Inferior parietal cortex (tissue), 1 donor: ENCODE measurements around the gene SPACA6.

ENCODE experiments used
- DNase-seq: peaks from one replicate; pipeline ENCODE4 v3.0.0-alpha.2; 2016; ENCODE audit errors: extremely low spot score

SPACA6 gene

DNA sequence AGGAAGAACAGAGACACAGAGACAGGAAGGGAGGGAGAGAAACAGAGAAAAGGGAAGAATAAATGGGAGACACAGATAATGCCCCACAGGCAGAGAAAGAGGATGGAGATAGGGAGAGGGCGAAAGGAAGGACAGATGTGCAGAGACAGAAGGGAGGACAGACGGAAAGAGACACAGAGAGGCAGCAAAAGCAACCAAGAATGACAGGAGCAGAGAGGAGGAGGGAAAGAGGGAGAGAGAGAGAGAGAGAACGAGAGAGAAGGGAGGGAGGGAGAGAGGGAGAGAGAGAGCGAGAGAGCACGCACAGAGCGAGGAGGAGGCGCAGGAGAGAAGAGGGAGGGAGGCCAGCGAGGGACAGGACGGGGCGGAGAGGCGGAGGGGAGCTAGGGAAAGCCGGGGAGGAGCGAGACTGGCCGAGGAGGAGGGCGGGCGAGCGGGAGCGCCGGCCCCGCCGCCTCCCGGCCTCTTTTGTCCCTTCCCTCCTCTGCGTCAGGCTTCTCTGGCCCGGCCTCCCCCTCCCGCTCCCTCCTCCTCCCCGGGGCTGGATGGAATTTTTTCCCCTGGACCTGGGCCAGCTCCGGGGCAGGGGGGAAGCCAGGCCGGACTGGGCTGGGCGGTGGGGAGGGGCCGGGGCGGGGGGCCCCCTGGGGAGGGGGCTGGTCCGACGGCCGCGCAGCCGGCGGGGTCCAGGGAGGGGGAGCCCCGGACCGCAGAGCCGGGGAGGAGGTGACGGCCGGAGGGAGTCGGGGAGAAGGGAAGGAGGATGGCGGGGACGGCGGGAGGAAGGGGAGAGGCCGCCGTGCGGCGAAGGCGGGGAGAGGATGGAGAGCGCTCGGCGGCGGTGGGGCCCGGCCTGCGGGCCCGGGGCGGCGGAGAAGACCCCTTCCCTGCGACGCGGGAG, 4.2 kb upstream of the SPACA6 start:
- peak; percentile 86 for DNase-seq

DNA sequence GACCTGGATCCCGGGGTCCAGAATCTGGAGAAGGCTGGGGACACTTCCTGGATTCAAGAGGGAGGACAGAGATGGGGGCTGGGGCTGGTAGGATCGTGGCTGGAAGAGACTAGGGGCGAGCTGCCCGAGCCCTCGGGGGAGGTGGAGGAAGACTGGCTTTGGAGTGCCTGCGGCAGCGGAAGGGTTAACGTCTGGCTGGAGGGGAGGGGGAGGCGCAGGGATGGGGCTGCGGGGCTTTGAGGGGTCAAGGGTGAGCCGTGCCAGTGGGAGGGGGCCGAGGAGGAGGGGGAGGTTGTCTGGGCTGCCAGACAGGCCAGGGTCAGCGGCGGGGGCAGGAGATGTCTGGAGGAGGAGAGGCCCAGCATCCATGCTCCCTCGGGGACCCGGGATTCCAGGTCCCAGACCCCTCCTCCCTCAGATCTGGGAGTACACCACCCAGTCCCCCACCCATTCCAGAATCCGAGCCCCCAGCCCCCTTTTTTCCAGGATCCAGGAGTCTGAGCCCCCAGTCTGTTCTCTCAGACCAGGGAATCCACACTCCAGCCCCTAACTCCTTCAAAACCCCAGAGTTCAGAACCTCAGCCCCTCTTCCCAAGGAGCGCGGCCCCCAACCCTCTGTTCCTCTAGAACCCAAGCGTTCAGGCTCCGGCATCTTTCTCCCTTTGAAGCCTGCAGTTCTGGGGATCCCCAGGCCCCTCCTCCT, 3.2 kb upstream of the SPACA6 start:
- peak; percentile 30 for DNase-seq

- DNase-seq = peak; percentile 58
Measured at GRCh38 chr19:51690454-51691073, 2.6 kb upstream of the SPACA6 start.

GRCh38 chr19:51691074-51691583, 2.0 kb upstream of the SPACA6 start:
- DNase-seq = no peak

- DNase-seq = no peak
Measured at GRCh38 chr19:51691584-51692428, 1.3 kb upstream of the SPACA6 start.

DNA sequence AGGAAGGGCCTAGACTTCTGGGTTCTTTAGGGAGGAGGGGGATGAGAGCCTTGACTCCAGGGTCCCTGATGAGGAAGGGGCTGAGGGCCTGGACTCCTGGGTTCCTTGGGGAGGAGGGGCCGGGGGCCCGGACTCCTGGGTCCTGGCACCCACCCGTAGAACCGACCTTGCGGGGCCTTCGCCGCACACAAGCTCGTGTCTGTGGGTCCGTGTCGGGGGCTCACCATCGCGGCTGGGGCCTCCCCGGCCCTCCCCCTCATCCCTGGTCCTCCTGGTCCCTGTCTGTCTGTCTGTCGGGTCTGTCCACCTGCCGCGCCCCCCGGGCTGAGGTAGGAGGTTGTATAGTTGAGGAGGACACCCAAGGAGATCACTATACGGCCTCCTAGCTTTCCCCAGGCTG, 662 bp upstream of the SPACA6 start:
- DNase-seq = no peak

GRCh38 chr19:51693819-51694218, 689 bp downstream of the SPACA6 start:
- DNase-seq = no peak

GRCh38 chr19:51694318-51695085, 1.4 kb downstream of the SPACA6 start:
- DNase-seq = no peak

DNA sequence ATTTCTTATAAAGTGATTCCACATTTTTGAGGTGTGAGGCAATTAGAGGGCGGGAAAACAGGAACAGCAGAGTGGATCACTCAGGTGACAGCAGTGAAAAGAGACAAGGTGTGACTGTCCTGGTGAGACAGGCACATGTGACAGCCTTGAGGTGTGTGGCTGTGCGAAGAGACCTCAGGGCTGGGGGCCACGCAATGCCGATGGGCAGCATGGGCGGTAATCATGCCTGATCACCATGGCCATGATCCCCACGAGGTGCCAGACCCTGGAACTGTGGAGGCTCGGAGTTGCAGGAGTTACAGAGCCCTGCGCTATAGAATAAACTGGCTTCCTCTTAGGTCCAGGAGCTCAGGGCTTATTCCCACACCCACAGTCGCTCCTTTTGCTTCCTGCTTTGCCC, 2.0 kb downstream of the SPACA6 start:
- DNase-seq = no peak

GRCh38 chr19:51695702-51696315, 2.7 kb downstream of the SPACA6 start:
- DNase-seq = no peak

GRCh38 chr19:51696606-51697005, 3.5 kb downstream of the SPACA6 start:
- no peak for DNase-seq

GRCh38 chr19:51697169-51697776, 4.1 kb downstream of the SPACA6 start:
- no peak for DNase-seq

DNA sequence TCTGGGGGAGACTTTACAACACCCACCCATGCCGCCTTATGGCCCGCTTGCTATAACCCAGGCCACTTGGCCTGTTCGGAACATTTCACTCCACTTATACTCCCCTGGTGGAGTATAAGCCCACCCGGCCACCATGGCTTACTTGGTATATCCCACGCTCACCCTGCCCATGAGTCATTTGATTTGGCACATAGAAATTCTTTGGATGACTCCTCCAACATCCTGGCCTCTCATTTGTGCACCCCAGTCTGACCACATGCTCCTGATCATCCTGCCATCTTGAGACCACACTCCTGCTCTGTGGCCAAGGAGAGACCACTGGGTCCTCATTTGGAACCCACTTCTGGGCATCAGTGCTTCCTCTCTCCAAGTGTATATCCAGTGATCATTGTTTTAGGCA, 5.2 kb downstream of the SPACA6 start:
- no peak for DNase-seq

DNA sequence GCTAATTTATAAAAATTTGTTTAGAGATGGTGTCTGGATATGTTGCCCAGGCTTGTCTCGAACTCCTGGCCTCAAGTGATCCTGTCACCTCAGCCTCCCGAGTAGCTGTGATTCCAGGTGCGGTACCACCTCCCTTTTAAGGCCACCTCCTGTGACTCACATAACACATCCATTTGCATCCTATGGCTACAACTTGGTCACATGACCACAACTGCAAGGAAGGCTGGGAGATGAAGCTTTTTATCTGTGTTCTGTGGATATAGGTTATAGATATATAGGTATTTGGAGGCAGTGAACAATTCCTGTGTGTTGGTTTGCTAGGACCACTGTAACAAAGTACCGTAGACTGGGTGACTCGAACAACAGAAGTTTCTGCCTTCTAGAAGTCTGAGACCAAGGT, 6.0 kb downstream of the SPACA6 start:
- no peak for DNase-seq

DNA sequence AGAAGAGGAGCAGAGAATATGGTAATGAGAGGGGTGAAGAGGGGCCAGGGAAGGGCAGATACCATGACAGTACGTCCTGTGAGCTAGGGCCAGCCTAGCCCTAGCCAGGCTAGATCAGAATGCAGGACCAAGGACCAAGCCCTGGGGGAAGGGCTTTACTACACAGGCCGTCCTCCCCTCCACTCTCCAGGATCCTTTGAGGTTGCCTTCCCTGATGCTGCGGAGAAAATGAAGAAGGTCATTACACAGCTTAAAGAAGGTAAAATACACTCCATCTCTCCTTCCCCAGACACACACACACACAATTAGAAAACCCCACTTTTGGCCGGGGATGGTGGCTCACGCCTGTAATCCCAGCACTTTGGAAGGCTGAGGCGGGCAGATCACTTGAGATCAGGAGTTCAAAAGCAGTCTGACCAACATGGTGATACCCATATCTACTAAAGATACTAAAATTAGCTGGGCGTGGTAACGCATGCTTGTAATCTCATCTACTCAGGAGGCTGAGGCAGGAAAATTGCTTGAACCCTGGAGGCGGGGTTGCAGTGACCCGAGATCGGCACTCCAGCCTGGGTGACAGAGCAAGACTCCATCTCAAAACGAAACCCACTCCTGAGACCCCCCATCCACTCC, 8.5 kb downstream of the SPACA6 start:
- no peak for DNase-seq

GRCh38 chr19:51702103-51702824, 9.1 kb downstream of the SPACA6 start:
- peak; percentile 17 for DNase-seq

- DNase-seq = peak; percentile 17
Measured at GRCh38 chr19:51702825-51703574, 9.9 kb downstream of the SPACA6 start.
